ENCODE results near the gene FADS3.
"Not testable (repeated sequence)": the region's sequence is repeated elsewhere in the genome, so short reads cannot be mapped to it uniquely, and the experiment has no call there.

The FADS3 gene

DNA sequence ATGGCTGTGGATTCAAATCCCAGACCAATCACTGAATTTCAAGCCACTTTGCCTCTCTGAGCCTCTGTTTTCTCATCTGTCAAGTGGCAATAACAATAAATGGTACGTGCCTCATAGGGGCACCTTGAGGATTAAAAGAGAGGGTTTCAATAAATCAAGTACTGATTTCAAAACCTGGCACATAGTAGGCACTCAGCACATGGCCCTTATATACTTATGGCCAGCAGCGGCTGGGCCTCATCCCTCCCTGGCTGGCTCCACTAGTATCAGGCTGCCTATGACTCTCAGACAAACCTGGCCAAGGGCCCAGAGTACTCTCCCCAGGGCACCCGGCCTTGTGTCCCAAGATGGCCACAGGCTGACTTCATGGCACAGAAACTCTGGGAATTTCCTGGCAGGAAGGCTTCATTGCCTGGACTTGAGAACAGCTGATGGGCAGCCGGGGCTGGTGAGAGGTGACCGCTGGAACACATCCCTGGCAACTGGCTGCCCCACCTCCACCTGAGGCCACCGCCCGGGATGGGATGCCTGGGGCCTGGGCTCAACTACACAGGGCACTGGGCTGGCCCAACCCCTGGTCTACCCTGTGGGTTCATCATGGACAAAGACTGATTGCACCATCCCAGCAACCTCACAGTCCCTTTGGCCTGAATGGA lies 3.4 kb downstream of the FADS3 start:
- Histone ChIP-seq H3K9me3 (ENCODE audit: low read length) (peaks cover 4% of the 10 kb centered on the region), H3K4me3 (ENCODE audit: low read length) (no peak overlapping the region), H3K27me3 (ENCODE audit: insufficient read depth, low read length) (peaks cover 9% of the 10 kb centered on the region), H3K36me3 (ENCODE audit: insufficient read depth, low read length) (no peaks in the 10 kb centered on the region), H3K4me1 (ENCODE audit: insufficient read depth, low read length) (peaks cover 9% of the 10 kb centered on the region), H2AFZ (ENCODE audit: low read depth, low read length) (no peak overlapping the region)

DNA sequence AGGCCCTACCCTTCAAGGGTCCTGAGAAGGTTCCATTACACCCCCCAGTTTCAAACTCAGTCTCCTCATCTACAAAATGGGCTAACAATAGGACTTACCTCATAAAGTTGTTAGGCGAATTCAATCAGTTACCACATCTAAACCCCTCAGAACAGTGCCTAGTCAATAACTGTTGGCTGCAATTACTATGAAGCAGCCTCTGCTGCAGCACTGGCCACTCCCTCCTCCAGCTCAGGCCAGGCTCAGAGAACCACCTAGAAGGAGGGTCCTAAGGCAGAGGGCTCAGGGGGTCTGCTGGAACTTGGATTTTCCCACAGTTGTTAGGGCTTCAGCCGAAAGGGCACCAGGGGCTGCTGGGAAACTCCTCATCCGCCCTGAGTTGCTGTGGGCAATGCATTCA lies 4.7 kb downstream of the FADS3 start:
- H3K9me3 ChIP-seq (ENCODE audit: low read length), result peaks cover 4% of the 10 kb centered on the region
- no peak overlapping the region for H3K4me3 ChIP-seq (ENCODE audit: low read length)
- peaks cover 9% of the 10 kb centered on the region for H3K4me1 ChIP-seq (ENCODE audit: insufficient read depth, low read length)
- peaks cover 2% of the 10 kb centered on the region for H3K27me3 ChIP-seq (ENCODE audit: insufficient read depth, low read length)
- no peak overlapping the region for H2AFZ ChIP-seq (ENCODE audit: low read depth, low read length)
- H3K36me3 ChIP-seq (ENCODE audit: insufficient read depth, low read length), result no peaks in the 10 kb centered on the region

DNA sequence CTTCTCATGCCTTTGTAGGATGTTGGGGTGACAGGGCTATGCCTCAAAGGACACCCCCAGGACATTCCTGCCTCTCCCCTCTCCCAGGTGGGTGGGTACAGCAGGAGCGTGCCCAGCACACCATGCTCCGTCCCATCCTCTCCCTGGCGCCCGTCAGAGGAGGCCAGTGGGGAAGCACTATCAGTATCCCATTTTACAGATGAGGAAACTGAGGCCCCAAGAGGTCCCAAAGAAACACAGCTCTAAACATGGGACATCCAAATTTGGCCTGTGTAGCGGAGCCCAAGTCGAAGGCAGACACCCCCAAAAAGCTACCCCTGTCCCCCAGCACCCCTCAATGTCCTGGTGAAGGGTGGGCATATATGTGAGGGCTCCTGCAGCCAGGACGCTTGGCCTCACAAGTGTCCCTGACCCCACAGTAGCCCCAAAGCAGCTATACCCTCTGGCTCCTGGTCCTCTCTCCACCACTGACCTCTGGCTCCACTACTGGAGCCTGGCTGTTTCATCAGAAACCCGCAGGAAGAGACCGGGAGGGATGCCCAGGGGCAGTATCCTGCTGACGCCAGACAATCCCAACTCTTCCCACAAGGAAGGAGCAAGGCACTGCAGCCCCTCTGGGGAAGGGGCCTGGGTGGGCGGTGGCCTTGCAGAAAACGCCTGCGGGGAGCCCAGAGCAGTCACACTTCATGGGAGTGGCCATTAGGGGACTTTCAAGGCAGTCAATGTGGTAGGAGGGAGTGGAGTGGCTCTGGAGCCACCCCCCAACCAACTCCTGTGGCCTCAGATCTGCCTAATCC lies 5.4 kb downstream of the FADS3 start:
- H3K4me3 ChIP-seq (ENCODE audit: low read length), result no peak overlapping the region
- H3K4me1 ChIP-seq (ENCODE audit: insufficient read depth, low read length), result peaks cover 15% of the 10 kb centered on the region
- no peaks in the 10 kb centered on the region for H3K36me3 ChIP-seq (ENCODE audit: insufficient read depth, low read length)
- no peak overlapping the region for H2AFZ ChIP-seq (ENCODE audit: low read depth, low read length)
- peaks cover 4% of the 10 kb centered on the region for H3K9me3 ChIP-seq (ENCODE audit: low read length)
- H3K27me3 ChIP-seq (ENCODE audit: insufficient read depth, low read length), result peaks cover 2% of the 10 kb centered on the region

DNA sequence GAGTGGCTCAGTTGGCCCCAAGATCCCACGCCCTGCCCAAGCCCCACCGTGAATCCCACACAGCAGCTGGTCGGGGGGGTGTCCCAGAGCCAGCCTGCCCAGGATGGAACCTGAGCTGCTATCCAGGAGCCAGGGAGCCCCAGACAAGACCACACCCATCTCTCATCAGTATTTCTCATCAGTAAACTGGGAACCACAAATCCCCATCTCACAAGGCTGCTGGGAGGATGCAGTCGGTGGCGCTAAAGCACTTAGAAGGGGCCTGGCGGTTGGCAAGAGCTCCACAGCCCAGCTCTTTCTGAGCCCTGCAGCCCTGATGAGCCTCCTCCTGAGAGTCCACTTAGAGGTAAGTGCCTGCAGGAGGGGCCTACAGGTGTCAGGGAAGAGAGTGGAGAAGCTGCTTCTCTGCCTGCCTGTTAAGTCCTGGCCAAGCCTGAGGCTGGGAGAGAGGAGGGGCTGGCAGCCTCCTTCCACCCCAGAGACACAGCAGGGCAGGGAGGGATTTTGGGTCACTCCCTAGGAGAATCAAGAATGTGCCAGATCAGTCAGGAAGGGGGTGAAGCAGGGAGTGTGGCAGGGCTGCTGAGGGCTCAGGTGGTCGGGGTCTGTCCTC lies 6.1 kb downstream of the FADS3 start:
- H3K9me3 ChIP-seq (ENCODE audit: low read length), result peaks cover 4% of the 10 kb centered on the region
- peaks cover 8% of the 10 kb centered on the region for H3K4me1 ChIP-seq (ENCODE audit: insufficient read depth, low read length)
- no peaks in the 10 kb centered on the region for H3K36me3 ChIP-seq (ENCODE audit: insufficient read depth, low read length)
- no peaks in the 10 kb centered on the region for H3K27me3 ChIP-seq (ENCODE audit: insufficient read depth, low read length)
- no peak overlapping the region for H2AFZ ChIP-seq (ENCODE audit: low read depth, low read length)
- no peak overlapping the region for H3K4me3 ChIP-seq (ENCODE audit: low read length)

DNA sequence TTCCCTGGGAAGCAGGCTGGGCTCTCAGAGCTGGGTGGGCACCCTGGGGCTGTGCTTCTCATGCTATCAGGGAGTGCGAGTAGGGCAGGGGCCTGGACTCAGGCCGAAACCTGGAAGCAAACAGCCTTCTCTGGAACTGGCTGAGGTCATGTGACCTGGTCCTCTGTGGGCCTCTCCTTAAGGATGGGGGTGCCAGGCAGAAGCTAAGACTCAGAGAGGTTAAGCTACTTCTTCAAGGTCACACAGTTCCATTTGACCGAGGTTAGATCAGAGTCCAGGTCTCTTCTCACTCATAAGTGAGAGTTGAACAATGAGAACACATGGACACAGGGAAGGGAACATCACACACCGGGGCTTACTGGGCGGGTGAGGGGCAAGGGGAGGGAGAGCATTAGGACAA lies 7.4 kb downstream of the FADS3 start:
- Histone ChIP-seq H3K27me3 (ENCODE audit: insufficient read depth, low read length) (no peaks in the 10 kb centered on the region), H3K4me3 (ENCODE audit: low read length) (no peak overlapping the region), H3K4me1 (ENCODE audit: insufficient read depth, low read length) (peaks cover 6% of the 10 kb centered on the region), H3K36me3 (ENCODE audit: insufficient read depth, low read length) (no peaks in the 10 kb centered on the region), H2AFZ (ENCODE audit: low read depth, low read length) (no peak overlapping the region), H3K9me3 (ENCODE audit: low read length) (peaks cover 4% of the 10 kb centered on the region)

DNA sequence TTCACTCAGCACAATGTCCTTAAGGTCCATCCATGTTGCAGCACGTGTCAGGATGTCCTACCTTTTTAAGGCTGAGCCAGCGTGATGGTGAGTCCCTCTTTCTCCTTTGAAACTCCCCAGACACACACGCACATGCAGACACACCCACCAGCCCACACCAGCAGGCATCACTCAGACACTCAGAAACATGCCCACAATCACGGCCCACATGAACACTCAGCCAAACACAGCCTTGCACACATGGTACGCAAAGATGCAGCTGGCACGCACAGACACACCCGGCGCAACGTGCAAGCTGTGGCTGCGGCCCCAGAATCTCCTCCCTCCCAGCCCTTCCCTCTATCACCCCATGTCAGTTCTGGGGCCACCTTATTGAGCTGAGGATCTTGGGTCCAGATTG lies 8.0 kb downstream of the FADS3 start:
- Histone ChIP-seq H3K36me3 (ENCODE audit: insufficient read depth, low read length) (no peaks in the 10 kb centered on the region), H2AFZ (ENCODE audit: low read depth, low read length) (no peak overlapping the region), H3K4me3 (ENCODE audit: low read length) (no peak overlapping the region), H3K4me1 (ENCODE audit: insufficient read depth, low read length) (peaks cover 6% of the 10 kb centered on the region), H3K9me3 (ENCODE audit: low read length) (peaks cover 4% of the 10 kb centered on the region), H3K27me3 (ENCODE audit: insufficient read depth, low read length) (no peaks in the 10 kb centered on the region)

DNA sequence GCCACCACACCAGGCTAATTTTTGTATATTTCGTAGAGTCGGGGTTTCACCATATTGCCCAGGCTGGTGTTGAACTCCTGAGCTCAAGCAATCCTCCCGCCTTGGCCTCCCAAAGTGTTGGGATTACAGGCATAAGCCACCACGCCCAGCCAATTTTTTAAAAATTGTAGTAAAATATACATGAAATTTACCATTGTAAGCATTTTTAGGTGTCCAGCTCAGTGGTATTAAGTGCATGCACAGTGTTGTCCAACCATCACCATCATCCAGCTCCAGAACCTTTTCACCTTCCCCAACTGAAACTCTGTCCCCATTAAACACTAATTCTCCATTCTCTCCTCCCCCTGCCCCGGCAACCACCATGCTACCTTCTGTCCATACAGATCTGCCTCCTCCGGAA lies 8.5 kb downstream of the FADS3 start:
- peaks cover 4% of the 10 kb centered on the region for H3K9me3 ChIP-seq (ENCODE audit: low read length)
- no peak overlapping the region for H3K4me3 ChIP-seq (ENCODE audit: low read length)
- H3K4me1 ChIP-seq (ENCODE audit: insufficient read depth, low read length), result peaks cover 6% of the 10 kb centered on the region
- no peaks in the 10 kb centered on the region for H3K27me3 ChIP-seq (ENCODE audit: insufficient read depth, low read length)
- no peak overlapping the region for H2AFZ ChIP-seq (ENCODE audit: low read depth, low read length)
- H3K36me3 ChIP-seq (ENCODE audit: insufficient read depth, low read length), result no peaks in the 10 kb centered on the region

DNA sequence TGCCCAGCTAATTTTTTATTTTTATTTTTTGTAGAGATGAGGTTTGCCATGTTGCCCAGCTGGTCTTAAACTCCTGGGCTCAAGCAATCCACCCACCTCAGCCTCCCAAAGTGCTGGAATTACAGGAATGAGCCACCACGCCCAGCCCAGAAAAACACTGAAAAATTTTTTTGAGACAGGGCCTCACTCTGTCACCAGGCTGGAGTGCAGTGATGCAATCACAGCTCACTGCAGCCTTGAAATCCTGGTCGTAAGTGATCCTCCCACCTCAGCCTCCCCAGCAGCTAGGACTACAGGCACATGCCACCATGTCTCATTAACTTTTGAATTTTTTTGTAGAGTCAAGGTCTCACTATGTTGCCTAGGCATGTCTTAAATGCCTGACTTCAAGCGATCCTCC lies 9.1 kb downstream of the FADS3 start:
- not testable (repeated sequence) for H2AFZ ChIP-seq (ENCODE audit: low read depth, low read length); H3K4me3 ChIP-seq (ENCODE audit: low read length); H3K27me3 ChIP-seq (ENCODE audit: insufficient read depth, low read length); H3K4me1 ChIP-seq (ENCODE audit: insufficient read depth, low read length); H3K9me3 ChIP-seq (ENCODE audit: low read length); H3K36me3 ChIP-seq (ENCODE audit: insufficient read depth, low read length)

DNA sequence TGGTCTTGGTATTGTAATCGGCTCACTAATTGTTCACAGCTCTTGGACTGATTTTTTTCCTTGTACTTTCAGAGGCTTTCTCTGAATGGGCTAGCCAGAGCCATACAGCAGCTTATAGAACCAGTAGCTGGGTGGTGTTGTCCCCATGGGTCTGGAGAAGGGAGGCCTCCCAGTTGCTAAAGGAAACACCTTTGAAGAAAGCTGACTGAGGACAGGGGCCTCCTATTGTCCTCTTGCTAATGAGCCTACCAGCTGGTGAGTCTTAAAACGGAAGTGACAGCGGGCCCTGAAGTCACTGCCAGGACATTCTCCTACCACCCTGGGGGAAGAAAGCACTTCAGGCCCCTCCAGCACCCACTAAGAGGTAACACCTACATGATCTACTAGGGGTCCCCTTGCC lies 9.9 kb downstream of the FADS3 start:
- Histone ChIP-seq H3K4me1 (ENCODE audit: insufficient read depth, low read length) (peaks cover 6% of the 10 kb centered on the region), H3K27me3 (ENCODE audit: insufficient read depth, low read length) (no peaks in the 10 kb centered on the region), H3K4me3 (ENCODE audit: low read length) (no peak overlapping the region), H3K36me3 (ENCODE audit: insufficient read depth, low read length) (no peaks in the 10 kb centered on the region), H2AFZ (ENCODE audit: low read depth, low read length) (no peak overlapping the region), H3K9me3 (ENCODE audit: low read length) (no peaks in the 10 kb centered on the region)

DNA sequence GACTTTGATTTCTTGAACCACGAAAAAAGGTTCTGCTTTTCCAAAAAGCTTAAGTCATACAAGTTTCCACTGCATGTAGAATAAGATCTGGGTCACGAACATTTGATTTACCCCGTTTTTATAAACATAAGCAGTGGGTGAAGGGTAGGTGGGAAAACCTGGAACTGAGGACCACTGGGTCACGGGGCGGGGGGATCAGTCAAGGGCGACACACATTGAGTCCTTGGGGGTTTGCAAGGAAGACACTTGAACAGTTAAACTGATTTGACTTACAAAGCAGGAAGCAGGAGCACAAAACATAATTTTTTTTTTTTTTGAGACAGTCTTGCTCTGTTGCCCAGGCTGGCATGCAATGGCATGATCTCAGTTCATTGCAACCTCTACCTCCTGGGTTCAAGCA lies 10.9 kb downstream of the FADS3 start:
- Histone ChIP-seq H3K36me3 (ENCODE audit: insufficient read depth, low read length) (no peaks in the 10 kb centered on the region), H2AFZ (ENCODE audit: low read depth, low read length) (no peak overlapping the region), H3K27me3 (ENCODE audit: insufficient read depth, low read length) (no peaks in the 10 kb centered on the region), H3K4me1 (ENCODE audit: insufficient read depth, low read length) (peaks cover 6% of the 10 kb centered on the region), H3K4me3 (ENCODE audit: low read length) (no peak overlapping the region), H3K9me3 (ENCODE audit: low read length) (no peaks in the 10 kb centered on the region)

DNA sequence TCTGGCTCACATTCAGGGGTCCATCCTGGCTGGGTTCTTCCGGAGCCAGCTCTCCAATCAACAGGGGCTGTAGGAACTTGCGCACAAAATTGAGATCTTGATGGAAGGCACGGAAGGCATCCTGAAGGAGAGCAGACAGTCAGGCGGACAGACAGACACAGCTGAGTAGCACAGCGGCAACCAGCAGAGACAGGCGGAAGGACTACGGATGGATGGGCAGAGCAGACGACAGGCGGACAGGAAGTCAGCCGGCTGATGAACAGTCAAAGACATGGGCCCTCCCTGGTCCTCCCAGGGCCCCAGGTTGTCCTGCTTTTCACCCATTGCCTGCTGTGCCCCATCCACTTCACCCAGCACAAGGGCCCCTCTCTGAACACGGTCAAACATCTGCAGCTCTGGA lies 11.3 kb downstream of the FADS3 start:
- Histone ChIP-seq H3K4me1 (ENCODE audit: insufficient read depth, low read length) (peaks cover 6% of the 10 kb centered on the region), H3K27me3 (ENCODE audit: insufficient read depth, low read length) (no peaks in the 10 kb centered on the region), H3K9me3 (ENCODE audit: low read length) (no peaks in the 10 kb centered on the region), H3K36me3 (ENCODE audit: insufficient read depth, low read length) (no peaks in the 10 kb centered on the region), H2AFZ (ENCODE audit: low read depth, low read length) (no peak overlapping the region), H3K4me3 (ENCODE audit: low read length) (no peak overlapping the region)

DNA sequence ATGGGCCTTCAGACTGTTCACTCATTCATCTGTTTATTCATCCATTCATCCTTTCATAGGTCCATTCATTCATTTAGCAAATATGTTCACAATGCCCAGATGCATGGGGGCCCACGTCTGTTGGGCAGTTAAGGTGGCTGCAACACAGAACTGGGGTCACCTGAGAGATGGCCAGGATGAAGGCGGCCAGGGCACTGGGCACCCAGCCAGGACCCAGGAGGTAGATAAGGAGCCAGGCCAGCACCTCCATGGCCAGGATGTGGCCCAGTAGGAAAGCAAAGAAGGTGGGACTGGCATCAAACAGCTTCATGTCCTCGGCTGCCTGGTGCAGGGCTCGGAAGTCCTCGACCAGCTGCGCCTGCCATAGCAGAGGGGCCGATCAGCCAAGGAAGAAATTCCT lies 12.2 kb downstream of the FADS3 start:
- H2AFZ ChIP-seq (ENCODE audit: low read depth, low read length), result no peak overlapping the region
- no peaks in the 10 kb centered on the region for H3K36me3 ChIP-seq (ENCODE audit: insufficient read depth, low read length)
- H3K9me3 ChIP-seq (ENCODE audit: low read length), result no peaks in the 10 kb centered on the region

DNA sequence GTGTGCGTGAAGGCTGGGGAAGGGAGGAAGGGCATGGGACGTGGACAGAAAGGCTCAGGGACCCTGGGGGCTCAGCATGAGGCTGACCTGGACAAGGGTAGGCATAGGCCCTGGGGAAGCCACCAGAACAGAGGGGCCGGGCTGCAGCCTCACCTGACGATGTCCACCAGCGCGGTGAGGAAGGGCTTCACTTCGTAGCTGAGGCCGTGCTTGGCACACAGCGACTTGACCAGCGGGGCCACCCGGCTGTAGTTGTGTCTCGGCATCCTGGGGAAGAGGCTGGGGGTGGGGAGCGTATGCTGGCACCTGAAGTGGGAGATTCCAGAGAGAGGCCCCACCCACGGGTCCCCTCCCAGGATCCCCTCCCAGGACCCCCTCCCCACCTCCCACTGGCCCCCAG lies 15.6 kb downstream of the FADS3 start:
- Histone ChIP-seq H3K36me3 (ENCODE audit: insufficient read depth, low read length) (no peaks in the 10 kb centered on the region), H3K27me3 (ENCODE audit: insufficient read depth, low read length) (no peaks in the 10 kb centered on the region), H2AFZ (ENCODE audit: low read depth, low read length) (no peak overlapping the region), H3K4me3 (ENCODE audit: low read length) (no peak overlapping the region), H3K9me3 (ENCODE audit: low read length) (no peaks in the 10 kb centered on the region), H3K4me1 (ENCODE audit: insufficient read depth, low read length) (peaks cover 3% of the 10 kb centered on the region)

More for the DNA sequence above, 12.2 kb downstream of the FADS3 start:
- peaks cover 6% of the 10 kb centered on the region for H3K4me1 ChIP-seq (ENCODE audit: insufficient read depth, low read length)
- H3K27me3 ChIP-seq (ENCODE audit: insufficient read depth, low read length), result no peaks in the 10 kb centered on the region
- H3K4me3 ChIP-seq (ENCODE audit: low read length), result no peak overlapping the region
